HL-60 (cell line): Measurements from ENCODE around the gene CAV1.

Source experiments
- GABPA ChIP-seq: IDR thresholded peaks from 2 replicates; pipeline ENCODE4 v1.6.1; 2012; ENCODE audit warnings: low read depth
- POLR2AphosphoS5 ChIP-seq: IDR thresholded peaks from 2 replicates; pipeline ENCODE4 v1.6.1; 2012; ENCODE audit warnings: low read depth
- SPI1 ChIP-seq: IDR thresholded peaks from 2 replicates; pipeline ENCODE4 v1.6.1; 2012; ENCODE audit warnings: low read depth, mild to moderate bottlenecking, borderline replicate concordance
- TF ChIP-seq, protein P1 (sequence below): IDR thresholded peaks from one replicate; pipeline ENCODE4 v1.5.1; 2011; ENCODE audit warnings: low read length, control low read depth, inconsistent platforms; ENCODE audit not compliant: insufficient read depth
- TF ChIP-seq, protein P2 (sequence below): IDR thresholded peaks from 2 replicates; pipeline ENCODE4 v1.6.1; 2012; ENCODE audit warnings: low read depth; ENCODE audit not compliant: insufficient replicate concordance

DNA sequence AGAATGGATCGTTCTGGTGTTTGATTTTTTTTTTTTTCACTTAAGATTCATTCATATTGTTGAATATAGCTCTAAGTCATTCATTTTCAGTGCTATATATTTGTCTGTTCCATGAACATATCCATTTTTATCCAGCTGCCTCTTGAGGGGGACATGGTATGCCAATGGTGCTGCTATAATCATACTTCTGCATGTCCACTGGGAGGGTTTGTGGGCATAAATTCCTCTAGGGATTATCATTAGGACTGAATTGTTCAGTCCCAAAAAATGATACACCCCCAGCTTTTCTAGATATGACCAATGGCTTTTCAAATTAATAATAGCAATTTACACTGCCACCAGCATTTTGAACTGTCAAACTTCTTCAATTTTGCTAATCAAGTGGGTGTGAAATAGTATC, 41.1 kb downstream of the CAV1 start:
- TF ChIP-seq, protein P1, sequence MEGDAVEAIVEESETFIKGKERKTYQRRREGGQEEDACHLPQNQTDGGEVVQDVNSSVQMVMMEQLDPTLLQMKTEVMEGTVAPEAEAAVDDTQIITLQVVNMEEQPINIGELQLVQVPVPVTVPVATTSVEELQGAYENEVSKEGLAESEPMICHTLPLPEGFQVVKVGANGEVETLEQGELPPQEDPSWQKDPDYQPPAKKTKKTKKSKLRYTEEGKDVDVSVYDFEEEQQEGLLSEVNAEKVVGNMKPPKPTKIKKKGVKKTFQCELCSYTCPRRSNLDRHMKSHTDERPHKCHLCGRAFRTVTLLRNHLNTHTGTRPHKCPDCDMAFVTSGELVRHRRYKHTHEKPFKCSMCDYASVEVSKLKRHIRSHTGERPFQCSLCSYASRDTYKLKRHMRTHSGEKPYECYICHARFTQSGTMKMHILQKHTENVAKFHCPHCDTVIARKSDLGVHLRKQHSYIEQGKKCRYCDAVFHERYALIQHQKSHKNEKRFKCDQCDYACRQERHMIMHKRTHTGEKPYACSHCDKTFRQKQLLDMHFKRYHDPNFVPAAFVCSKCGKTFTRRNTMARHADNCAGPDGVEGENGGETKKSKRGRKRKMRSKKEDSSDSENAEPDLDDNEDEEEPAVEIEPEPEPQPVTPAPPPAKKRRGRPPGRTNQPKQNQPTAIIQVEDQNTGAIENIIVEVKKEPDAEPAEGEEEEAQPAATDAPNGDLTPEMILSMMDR, result no peak
- TF ChIP-seq POLR2AphosphoS5 (no peak), SPI1 (no peak), GABPA (no peak)
- TF ChIP-seq, protein P2, sequence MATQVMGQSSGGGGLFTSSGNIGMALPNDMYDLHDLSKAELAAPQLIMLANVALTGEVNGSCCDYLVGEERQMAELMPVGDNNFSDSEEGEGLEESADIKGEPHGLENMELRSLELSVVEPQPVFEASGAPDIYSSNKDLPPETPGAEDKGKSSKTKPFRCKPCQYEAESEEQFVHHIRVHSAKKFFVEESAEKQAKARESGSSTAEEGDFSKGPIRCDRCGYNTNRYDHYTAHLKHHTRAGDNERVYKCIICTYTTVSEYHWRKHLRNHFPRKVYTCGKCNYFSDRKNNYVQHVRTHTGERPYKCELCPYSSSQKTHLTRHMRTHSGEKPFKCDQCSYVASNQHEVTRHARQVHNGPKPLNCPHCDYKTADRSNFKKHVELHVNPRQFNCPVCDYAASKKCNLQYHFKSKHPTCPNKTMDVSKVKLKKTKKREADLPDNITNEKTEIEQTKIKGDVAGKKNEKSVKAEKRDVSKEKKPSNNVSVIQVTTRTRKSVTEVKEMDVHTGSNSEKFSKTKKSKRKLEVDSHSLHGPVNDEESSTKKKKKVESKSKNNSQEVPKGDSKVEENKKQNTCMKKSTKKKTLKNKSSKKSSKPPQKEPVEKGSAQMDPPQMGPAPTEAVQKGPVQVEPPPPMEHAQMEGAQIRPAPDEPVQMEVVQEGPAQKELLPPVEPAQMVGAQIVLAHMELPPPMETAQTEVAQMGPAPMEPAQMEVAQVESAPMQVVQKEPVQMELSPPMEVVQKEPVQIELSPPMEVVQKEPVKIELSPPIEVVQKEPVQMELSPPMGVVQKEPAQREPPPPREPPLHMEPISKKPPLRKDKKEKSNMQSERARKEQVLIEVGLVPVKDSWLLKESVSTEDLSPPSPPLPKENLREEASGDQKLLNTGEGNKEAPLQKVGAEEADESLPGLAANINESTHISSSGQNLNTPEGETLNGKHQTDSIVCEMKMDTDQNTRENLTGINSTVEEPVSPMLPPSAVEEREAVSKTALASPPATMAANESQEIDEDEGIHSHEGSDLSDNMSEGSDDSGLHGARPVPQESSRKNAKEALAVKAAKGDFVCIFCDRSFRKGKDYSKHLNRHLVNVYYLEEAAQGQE, result no peak
